IMR-90 (cell line): ENCODE data around the gene STAT5A. TPM values are rescaled to one million over a fixed set of nuclear protein-coding genes. Genes with fewer than 3 reads are reported as not detected.

ENCODE experiments used
- ATAC-seq: fragments of 200-7000 bp; cut with Tn5 transposase; 2 replicates; pipeline ENCODE4 v1.9.1; 2020; ENCODE audit warnings: low read depth, mild to moderate bottlenecking, moderate library complexity
- BruUV-seq: library from RNA; stranded (reverse); fragments of 400-500 nt; replicated peaks from 2 replicates; lab custom pipeline; 2021; lab: Mats Ljungman, UMichigan
- CTCF ChIA-PET: fragments of 300-600 bp; formaldehyde crosslinking; extraction: SDS; loops from one replicate; lab custom pipeline; 2021; ENCODE audit warnings: antibody characterized with exemption; lab: Yijun Ruan, JAX
- POLR2A ChIA-PET: fragments of 300-600 bp; sonication (Branson Sonifier 250); formaldehyde crosslinking; loops from one replicate; lab custom pipeline; 2022; ENCODE audit warnings: antibody characterized with exemption; ENCODE audit not compliant: unreplicated experiment; lab: Charles Lee
- DNase-seq: peaks from one replicate; pipeline ENCODE4 v3.0.0; 2013
- H2AFZ ChIP-seq: replicated peaks from 2 replicates; pipeline ENCODE3; 2013; ENCODE audit warnings: low read length, mild to moderate bottlenecking; ENCODE audit not compliant: poor library complexity
- H2AK5ac ChIP-seq: 2 replicates; pipeline ENCODE4 v1.6.1; 2013; ENCODE audit warnings: low read depth, low read length, inconsistent platforms
- H2AK9ac ChIP-seq: replicated peaks from 2 replicates; pipeline ENCODE3; 2013; ENCODE audit warnings: mild to moderate bottlenecking, low read depth, low read length, moderate library complexity; ENCODE audit not compliant: poor library complexity
- H2BK120ac ChIP-seq: 2 replicates; pipeline ENCODE4 v1.6.1; 2013; ENCODE audit warnings: low read depth, low read length, inconsistent platforms
- H2BK15ac ChIP-seq: 3 replicates; pipeline ENCODE4 v1.6.1; 2013; ENCODE audit warnings: low read depth, low read length, inconsistent platforms
- H2BK20ac ChIP-seq: 2 replicates; pipeline ENCODE4 v1.6.1; 2013; ENCODE audit warnings: low read depth, mild to moderate bottlenecking, inconsistent platforms, low read length, moderate library complexity
- H2BK5ac ChIP-seq: 2 replicates; pipeline ENCODE4 v1.6.1; 2013; ENCODE audit warnings: mild to moderate bottlenecking, low read depth, low read length, inconsistent platforms; ENCODE audit not compliant: poor library complexity, severe bottlenecking
- H3K14ac ChIP-seq: replicated peaks from 2 replicates; pipeline ENCODE4 v1.6.1; 2013; ENCODE audit warnings: low read depth, low read length, inconsistent platforms
- H3K18ac ChIP-seq: 2 replicates; pipeline ENCODE4 v1.6.1; 2013; ENCODE audit warnings: low read depth, low read length, control low read depth
- H3K23ac ChIP-seq: 2 replicates; pipeline ENCODE4 v1.6.1; 2013; ENCODE audit warnings: low read depth, low read length, inconsistent platforms
- H3K27ac ChIP-seq: 2 replicates; pipeline ENCODE4 v1.5.1; 2013; ENCODE audit warnings: mild to moderate bottlenecking, control low read depth, low read length; ENCODE audit not compliant: insufficient read depth
- H3K27me3 ChIP-seq: 2 replicates; pipeline ENCODE4 v1.6.1; 2013; ENCODE audit warnings: low read length; ENCODE audit not compliant: control insufficient read depth, insufficient read depth
- H3K36me3 ChIP-seq: 2 replicates; pipeline ENCODE4 v1.6.1; 2013; ENCODE audit warnings: low read length, mixed read lengths; ENCODE audit not compliant: control insufficient read depth, insufficient read depth
- H3K4ac ChIP-seq: 2 replicates; pipeline ENCODE4 v1.6.1; 2013; ENCODE audit warnings: low read depth, low read length, inconsistent platforms
- H3K4me1 ChIP-seq: 2 replicates; pipeline ENCODE4 v1.6.1; 2013; ENCODE audit warnings: low read length, mixed read lengths; ENCODE audit not compliant: control insufficient read depth, insufficient read depth
- H3K4me2 ChIP-seq: 2 replicates; pipeline ENCODE4 v1.6.1; 2013; ENCODE audit warnings: low read depth, mild to moderate bottlenecking, control low read depth, low read length, moderate library complexity
- H3K4me3 ChIP-seq: 2 replicates; pipeline ENCODE4 v1.5.1; 2013; ENCODE audit warnings: low read depth, mild to moderate bottlenecking, control low read depth, low read length, moderate library complexity; ENCODE audit not compliant: insufficient read depth
- H3K56ac ChIP-seq: 2 replicates; pipeline ENCODE4 v1.6.1; 2013; ENCODE audit warnings: low read length, inconsistent platforms; ENCODE audit not compliant: insufficient read depth; ENCODE audit errors: extremely low read depth
- H3K79me1 ChIP-seq, 2 experiments: 2 replicates each; pipeline ENCODE4 v1.6.1; 2013; ENCODE audit warnings: low read length in 2 of 2, inconsistent platforms in 1 of 2, low read depth in 1 of 2
- H3K9ac ChIP-seq: 2 replicates; pipeline ENCODE4 v1.6.1; 2013; ENCODE audit warnings: low read depth, low read length, control low read depth
- H3K9me1 ChIP-seq: 2 replicates; pipeline ENCODE4 v1.6.1; 2013; ENCODE audit warnings: low read length, inconsistent platforms; ENCODE audit not compliant: insufficient read depth
- H3K9me3 ChIP-seq: 2 replicates; pipeline ENCODE4 v1.6.1; 2013; ENCODE audit warnings: low read length; ENCODE audit not compliant: control insufficient read depth, insufficient read depth
- H4K20me1 ChIP-seq: 2 replicates; pipeline ENCODE4 v1.6.1; 2013; ENCODE audit warnings: low read length, inconsistent platforms; ENCODE audit not compliant: insufficient read depth
- H4K5ac ChIP-seq: 2 replicates; pipeline ENCODE4 v1.6.1; 2013; ENCODE audit warnings: mild to moderate bottlenecking, low read depth, low read length, control low read depth
- H4K8ac ChIP-seq, 2 experiments: 2 replicates each; pipeline ENCODE4 v1.6.1; 2013; ENCODE audit warnings: low read depth in 2 of 2, low read length in 2 of 2, control low read depth in 1 of 2, inconsistent platforms in 1 of 2
- H4K91ac ChIP-seq: 2 replicates; pipeline ENCODE4 v1.6.1; 2013; ENCODE audit warnings: low read depth, low read length, inconsistent platforms; ENCODE audit not compliant: insufficient read depth
- CTCF ChIP-seq: conservative IDR thresholded peaks from 2 replicates; pipeline ENCODE4 v1.5.1; 2012; ENCODE audit warnings: mild to moderate bottlenecking, low read depth, low read length, improper control_type of control experiment
- ELK1 ChIP-seq: fragments of 150-350 bp; IDR thresholded peaks from 2 replicates; pipeline ENCODE4 v1.6.1; 2016; ENCODE audit warnings: low read depth, mild to moderate bottlenecking, low read length, moderate library complexity, borderline replicate concordance
- MXI1 ChIP-seq: IDR thresholded peaks from 2 replicates; pipeline ENCODE4 v1.6.1; 2012; ENCODE audit warnings: low read depth, mild to moderate bottlenecking, low read length, moderate library complexity, borderline replicate concordance
- RFX5 ChIP-seq: IDR thresholded peaks from 2 replicates; pipeline ENCODE4 v1.8.0; 2012; ENCODE audit warnings: low read depth, mild to moderate bottlenecking, low read length, moderate library complexity
- SMC3 ChIP-seq: fragments of 150-350 bp; IDR thresholded peaks from 2 replicates; pipeline ENCODE4 v1.6.1; 2016; ENCODE audit warnings: low read depth, mild to moderate bottlenecking, antibody characterized with exemption, low read length, moderate library complexity
- WGBS, 2 experiments: methylation state at CpG; one replicate each; pipeline versions ENCODE4 v1.1.5 to v1.1.7; 2013; ENCODE audit warnings: missing lambda C conversion rate in 2 of 2; ENCODE audit not compliant: insufficient read length in 1 of 2; ENCODE audit errors: extremely low coverage in 2 of 2; 5-methylcytosine and 5-hydroxymethylcytosine counted together
- dilution Hi-C: fragments of 300-500 bp; cut with HindIII; formaldehyde crosslinking; loops from one replicate; pipeline ENCODE4 v1.14.3; 2018; ENCODE audit warnings: low sequenced_read_pairs; ENCODE audit not compliant: unreplicated experiment
- in situ Hi-C: fragments of 300-500 bp; cut with MboI; formaldehyde crosslinking; loops from 3 replicates; pipeline ENCODE4 v1.14.3; 2019; ENCODE audit warnings: low sequenced_read_pairs, inconsistent platforms, mixed read lengths
- intact Hi-C: fragments of 100-400 bp; cut with micrococcal nuclease; formaldehyde crosslinking; loops from 2 replicates; pipeline ENCODE4 v1.10.0; 2022
- polyA plus RNA-seq, 3 experiments: library from polyadenylated mRNA; depleted of rRNA; stranded (reverse); fragments of >200 nt; gene quantifications; 2 replicates each; pipeline ENCODE4 v1.2.3, GENCODE V29; 2012; ENCODE audit warnings: low replicate concordance in 1 of 3
- total RNA-seq: library from RNA; depleted of rRNA; stranded (reverse); fragments of >200 nt; gene quantifications from 2 replicates; pipeline ENCODE4 v1.2.3, GENCODE V29; 2012

STAT5A gene
- total and polyA plus RNA-seq, 2 of the 4 experiments (the other 2 are of a cell fraction), result 1.3 to 1.4 TPM

GRCh38 chr17:42287305-42287976 is 857 bp upstream of the STAT5A start (continued):
- TF ChIP-seq ELK1, result no peak

GRCh38 chr17:42288803-42289610 is 709 bp downstream of the STAT5A start:
- H4K91ac ChIP-seq, result no peak overlapping the region
- in situ Hi-C loops (no loop called here), dilution Hi-C loops (no loop called here), intact Hi-C loops (no loop called here)
- peak overlapping the region in 1 of 2 experiments; percentile 74; a peak in 1 of 4 replicates for H4K8ac ChIP-seq
- no peak for ATAC-seq
- H3K36me3 ChIP-seq, result no peaks in the 10 kb centered on the region
- H3K9ac ChIP-seq, result no peak overlapping the region
- POLR2A ChIA-PET, result no interaction called here
- H3K9me3 ChIP-seq, result no peaks in the 10 kb centered on the region
- H3K56ac ChIP-seq, result no peak overlapping the region
- H3K4ac ChIP-seq, result no peak overlapping the region
- H2AK5ac ChIP-seq, result peak overlapping the region; percentile 60; the same call in 1 of the 2 replicates
- no peak overlapping the region for H2BK20ac ChIP-seq
- H3K79me1 ChIP-seq, result no peaks in the 10 kb centered on the region
- peaks cover 14% of the 10 kb centered on the region for H3K4me1 ChIP-seq
- H3K27ac ChIP-seq, result no peak overlapping the region
- peak overlapping the region; percentile 63 for H3K4me2 ChIP-seq
- WGBS, 2 experiments, result 66% methylated on average over 27 of the region's 44 CpGs; no CpG with 5 or more reads in 1 of the 2 experiments
- H2AFZ ChIP-seq, result peak overlapping the region; percentile 92
- H4K5ac ChIP-seq, result peak overlapping the region; percentile 1; the same call in 1 of the 2 replicates
- peak overlapping the region; percentile 63 for H3K4me3 ChIP-seq
- no peaks in the 10 kb centered on the region; the same call in 1 of the 2 replicates for H3K27me3 ChIP-seq
- DNase-seq, result no peak
- no peak overlapping the region for H3K18ac ChIP-seq
- peaks cover 4% of the 10 kb centered on the region; the same call in 1 of the 2 replicates for H3K9me1 ChIP-seq
- H3K23ac ChIP-seq, result no peak overlapping the region
- H2BK120ac ChIP-seq, result no peak overlapping the region
- no peaks in the 10 kb centered on the region for H4K20me1 ChIP-seq
- H2AK9ac ChIP-seq, result peak overlapping the region; percentile 70
- no peak overlapping the region for H3K14ac ChIP-seq
- CTCF ChIA-PET, result no interaction called here
- no peak overlapping the region for H2BK5ac ChIP-seq
- H2BK15ac ChIP-seq, result no peak overlapping the region
- BruUV-seq, result no TSS peak
- TF ChIP-seq SMC3 (no peak), CTCF (no peak), RFX5 (no peak), MXI1 (no peak)
